Dendritic cell treated with granulocyte-macrophage colony-stimulating factor and Interleukin-4, amounts not matched to agents 40 ng/mL and 50 ng/mL, for 4 days (primary cell): ENCODE results near the gene DCP1A.
A peak's percentile ranks its signal among the peaks of the same experiment; 100 is the strongest.
"Not testable (repeated sequence)": the region's sequence is repeated elsewhere in the genome, so short reads cannot be mapped to it uniquely, and the experiment has no call there.

ENCODE experiments used
- H3K27ac Mint-ChIP-seq: one replicate; pipeline ENCODE4 v1.8.0; 2022; ENCODE audit warnings: mild to moderate bottlenecking, mixed read lengths
- H3K27me3 Mint-ChIP-seq: one replicate; pipeline ENCODE4 v1.8.0; 2022; ENCODE audit warnings: mild to moderate bottlenecking, mixed read lengths
- H3K36me3 Mint-ChIP-seq: one replicate; pipeline ENCODE4 v1.8.0; 2022; ENCODE audit warnings: low read depth, mixed read lengths
- H3K4me1 Mint-ChIP-seq: one replicate; pipeline ENCODE4 v1.8.0; 2022; ENCODE audit warnings: low read depth, mixed read lengths
- H3K4me3 Mint-ChIP-seq: one replicate; pipeline ENCODE4 v1.8.0; 2022; ENCODE audit warnings: mild to moderate bottlenecking, moderate library complexity, mixed read lengths
- H3K9me3 Mint-ChIP-seq: one replicate; pipeline ENCODE4 v1.8.0; 2022; ENCODE audit warnings: mixed read lengths
- intact Hi-C: fragments of 100-400 bp; cut with micrococcal nuclease; formaldehyde crosslinking; loops from one replicate; pipeline ENCODE4 v1.15.0; 2022

DCP1A gene

DNA sequence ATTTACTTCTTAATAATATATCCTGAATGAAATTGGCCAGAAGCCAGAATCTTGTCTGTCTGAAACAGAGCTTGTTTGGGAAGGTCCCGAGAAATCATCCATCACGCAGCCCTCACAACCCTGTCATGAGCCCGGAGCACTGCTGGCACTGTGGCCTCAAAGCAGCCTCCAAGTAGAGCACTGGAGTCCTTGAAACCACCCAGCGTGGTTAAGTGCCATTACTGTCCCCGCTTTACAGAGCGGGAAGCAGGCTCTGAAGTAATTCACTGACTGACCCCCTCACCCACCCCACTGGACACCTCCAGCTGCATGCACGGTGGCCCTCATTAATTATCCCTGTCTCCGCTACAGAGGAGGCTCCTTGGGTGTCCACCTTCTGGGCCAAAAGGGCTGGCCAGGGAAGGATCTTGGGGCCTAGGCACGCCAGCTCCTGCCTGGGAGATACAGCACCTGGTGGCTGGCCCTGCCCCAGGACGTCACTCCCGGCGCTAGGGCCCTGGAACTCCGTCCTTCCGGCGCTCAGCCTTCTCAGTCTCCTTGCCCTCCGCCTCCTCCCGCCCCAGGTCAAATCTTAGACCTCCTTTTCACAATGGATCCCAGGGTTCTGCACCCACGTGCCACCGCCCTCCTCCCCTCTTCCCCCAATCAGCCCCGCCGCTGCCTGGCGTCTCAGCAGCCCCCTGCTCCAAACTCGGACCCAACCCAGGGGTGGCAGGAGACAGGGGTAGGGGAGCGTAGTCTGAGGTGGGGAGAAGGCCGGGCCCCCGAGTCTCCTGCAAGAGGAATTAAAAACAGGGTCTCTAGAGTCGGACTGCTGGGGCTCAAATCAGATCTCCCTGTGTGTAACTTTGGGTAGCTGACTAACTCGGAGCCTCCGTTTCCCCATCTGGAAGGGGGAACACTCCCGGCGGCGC, 92.6 kb downstream of the DCP1A start:
- H3K36me3 Mint-ChIP-seq, result peaks cover 47% of the 10 kb centered on the region
- peaks cover 74% of the 10 kb centered on the region for H3K4me1 Mint-ChIP-seq
- no peaks in the 10 kb centered on the region for H3K9me3 Mint-ChIP-seq
- H3K4me3 Mint-ChIP-seq, result peak overlapping the region; percentile 91
- H3K27ac Mint-ChIP-seq, result peak overlapping the region; percentile 90
- H3K27me3 Mint-ChIP-seq, result no peaks in the 10 kb centered on the region
- intact Hi-C loops, result loop anchor here (5.0 kb wide), 1 partner anchor 37 kb away; no protein-coding TSS in a partner anchor

DNA sequence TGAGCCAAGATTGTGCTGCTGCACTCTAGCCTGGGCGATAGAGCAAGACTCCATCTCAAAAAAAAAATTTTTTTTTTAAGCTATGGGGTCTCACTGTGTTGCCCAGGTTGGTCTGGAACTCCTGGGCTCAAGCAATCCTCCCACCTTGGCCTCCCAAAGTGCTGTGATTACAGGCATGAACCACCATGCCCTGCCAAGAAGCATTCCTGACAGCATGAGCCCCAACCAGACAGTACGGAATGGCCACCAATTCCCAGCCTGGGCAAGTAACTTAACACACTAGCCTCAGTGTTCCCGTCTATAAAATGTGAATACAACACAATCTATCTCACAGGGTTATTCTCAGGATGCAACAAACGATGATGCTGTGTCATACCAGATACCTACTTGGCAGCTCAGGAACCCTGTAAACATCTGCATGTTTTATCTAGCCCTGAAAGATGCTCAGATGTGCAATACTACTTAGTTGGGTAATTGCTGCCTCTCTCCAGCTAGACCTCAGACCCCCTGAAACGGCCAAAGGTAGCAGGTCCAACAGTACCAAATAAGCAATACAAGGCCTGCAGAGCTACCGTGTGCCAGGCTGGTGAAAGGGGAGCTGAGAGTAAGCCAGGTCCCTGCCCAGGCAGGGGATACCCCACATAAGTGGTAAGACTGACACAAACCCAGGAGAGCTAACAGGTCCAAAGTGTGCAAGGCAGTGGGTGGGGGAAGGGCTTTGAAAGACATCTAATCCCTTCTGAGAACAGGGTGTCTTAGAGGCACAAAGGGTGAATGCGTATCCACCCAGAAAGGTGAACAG, 93.4 kb downstream of the DCP1A start:
- peak overlapping the region; percentile 90 for H3K27ac Mint-ChIP-seq
- peak overlapping the region; percentile 91 for H3K4me3 Mint-ChIP-seq
- intact Hi-C loops, result loop anchor here (5.0 kb wide), 1 partner anchor 37 kb away; no protein-coding TSS in a partner anchor
- peaks cover 73% of the 10 kb centered on the region for H3K4me1 Mint-ChIP-seq
- H3K36me3 Mint-ChIP-seq, result peaks cover 47% of the 10 kb centered on the region
- no peaks in the 10 kb centered on the region for H3K27me3 Mint-ChIP-seq
- H3K9me3 Mint-ChIP-seq, result no peaks in the 10 kb centered on the region

DNA sequence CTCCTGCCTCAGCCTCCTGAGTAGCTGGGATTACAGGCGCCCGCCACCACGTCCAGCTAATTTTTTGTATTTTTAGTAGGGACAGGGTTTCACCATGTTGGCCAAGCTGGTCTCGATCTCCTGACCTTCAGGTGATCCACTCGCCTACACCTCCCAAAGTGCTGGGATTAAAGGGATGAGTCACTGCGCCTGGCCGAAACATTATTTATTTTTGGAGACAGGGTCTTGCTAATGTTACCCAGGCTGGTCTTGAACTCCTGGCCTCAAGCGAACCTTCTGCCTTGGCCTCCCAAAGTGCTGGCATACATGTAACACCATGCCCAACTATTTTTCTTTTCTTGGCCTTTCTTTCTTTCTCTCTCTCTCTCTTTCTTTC, 94.4 kb downstream of the DCP1A start:
- peak overlapping the region; percentile 90 for H3K27ac Mint-ChIP-seq
- peaks cover 54% of the 10 kb centered on the region for H3K36me3 Mint-ChIP-seq
- intact Hi-C loops, result loop anchor here (5.0 kb wide), 1 partner anchor 36 kb away; no protein-coding TSS in a partner anchor
- H3K9me3 Mint-ChIP-seq, H3K27me3 Mint-ChIP-seq: not testable (repeated sequence)
- peak overlapping the region; percentile 91 for H3K4me3 Mint-ChIP-seq
- peaks cover 72% of the 10 kb centered on the region for H3K4me1 Mint-ChIP-seq

DNA sequence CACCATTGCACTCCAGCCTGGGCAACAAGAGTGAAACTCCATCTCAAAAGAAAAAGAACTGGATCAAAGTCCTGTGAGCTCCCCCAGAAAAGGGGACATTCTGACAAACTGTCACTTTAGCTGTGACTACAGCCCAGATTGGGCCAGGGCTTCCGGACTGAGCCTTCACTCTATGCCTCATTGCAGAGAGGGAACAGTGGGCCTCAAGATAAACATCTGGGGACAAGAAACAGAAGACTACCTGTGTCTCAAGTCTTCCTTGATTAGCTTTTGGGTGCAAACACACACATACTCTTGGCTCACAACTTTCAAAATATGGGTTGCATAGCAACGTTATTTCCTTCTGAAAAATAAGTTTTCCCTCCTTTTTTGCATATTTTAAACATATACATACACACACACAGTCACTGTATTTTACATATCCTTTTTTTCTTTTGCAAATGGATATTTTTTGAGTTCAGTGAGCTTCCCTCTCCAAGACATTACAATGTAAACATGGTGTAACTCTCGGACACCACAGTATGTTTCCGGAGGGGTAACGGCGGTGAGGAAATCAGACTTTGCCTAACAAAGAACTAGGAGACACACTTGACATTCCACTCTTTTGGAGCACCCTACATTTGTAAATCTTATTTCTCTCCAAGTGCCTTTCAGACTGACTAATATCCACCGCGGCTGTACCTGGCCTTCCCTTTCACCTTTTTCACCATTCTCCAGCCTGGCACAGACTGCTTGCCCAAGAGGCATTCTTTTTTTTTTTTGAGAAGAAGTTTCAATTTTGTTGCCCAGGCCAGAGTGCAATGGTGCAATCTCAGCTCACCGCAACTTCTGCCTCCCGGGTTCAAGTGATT, 95.0 kb downstream of the DCP1A start:
- Mint-ChIP-seq H3K36me3 (peaks cover 60% of the 10 kb centered on the region), H3K27ac (peak overlapping the region; percentile 90), H3K9me3 (no peaks in the 10 kb centered on the region), H3K27me3 (no peaks in the 10 kb centered on the region), H3K4me3 (peak overlapping the region; percentile 91), H3K4me1 (peaks cover 76% of the 10 kb centered on the region)
- intact Hi-C loops, result loop anchor here (5.0 kb wide), 1 partner anchor 35 kb away; no protein-coding TSS in a partner anchor

DNA sequence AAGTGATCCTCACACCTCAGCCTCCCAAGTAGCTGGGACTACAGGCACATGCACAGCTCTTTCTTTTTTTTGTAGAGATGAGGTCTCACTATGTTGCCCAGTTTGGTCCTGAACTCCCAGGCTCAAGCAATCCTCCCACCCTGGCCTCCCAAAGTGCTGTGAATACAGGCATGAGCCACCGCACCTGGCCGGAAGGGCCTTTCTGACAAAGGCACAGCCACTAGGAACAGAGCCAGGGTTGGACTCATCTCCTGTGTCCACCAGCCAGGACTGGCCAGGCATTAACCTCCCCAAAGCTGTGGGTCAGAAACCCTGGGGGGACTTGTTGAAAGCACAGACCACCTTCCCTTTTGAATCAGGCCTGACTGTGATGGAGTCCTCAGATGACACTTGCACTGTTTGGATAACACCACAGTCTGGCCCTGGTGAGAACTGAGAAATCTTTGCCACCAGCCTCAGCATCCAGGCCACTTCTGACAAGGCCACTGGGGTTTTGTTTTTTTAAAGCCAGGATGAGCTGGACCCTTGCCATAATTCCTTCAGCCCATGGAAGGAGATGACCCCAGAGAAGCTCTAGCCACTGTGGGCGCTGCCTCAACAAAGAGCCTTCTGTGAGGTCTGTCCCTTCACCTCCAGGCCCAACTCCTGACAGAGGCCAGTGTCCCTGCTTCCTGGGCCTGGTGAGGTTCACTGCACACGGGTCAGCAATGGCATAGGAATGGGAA, 96.3 kb downstream of the DCP1A start:
- Mint-ChIP-seq H3K4me3 (peak overlapping the region; percentile 91), H3K36me3 (peaks cover 69% of the 10 kb centered on the region), H3K27ac (peak overlapping the region; percentile 90), H3K4me1 (peaks cover 79% of the 10 kb centered on the region), H3K27me3 (no peaks in the 10 kb centered on the region), H3K9me3 (no peaks in the 10 kb centered on the region)
- intact Hi-C loops, result loop anchor here (5.0 kb wide), 1 partner anchor 34 kb away; no protein-coding TSS in a partner anchor

DNA sequence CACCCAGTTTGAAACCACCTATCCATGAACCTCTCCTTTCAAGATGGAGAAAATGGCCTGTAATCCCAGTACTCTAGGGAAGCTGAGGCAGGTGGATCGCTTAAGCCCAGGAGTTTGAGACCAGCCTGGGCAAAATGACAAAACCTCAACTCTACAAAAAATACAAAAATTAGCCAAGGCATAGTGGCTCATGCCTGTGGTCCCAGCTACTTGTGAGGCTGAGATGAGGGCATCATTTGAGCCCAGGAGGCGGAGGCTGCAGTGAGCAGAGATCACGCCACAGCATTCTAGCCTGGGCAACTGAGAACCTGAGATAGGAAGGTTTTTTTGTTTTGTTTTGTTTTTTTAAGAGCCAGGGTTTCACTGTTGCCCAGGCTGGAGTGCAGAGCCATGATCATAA, 96.9 kb downstream of the DCP1A start:
- Mint-ChIP-seq H3K36me3 (peaks cover 74% of the 10 kb centered on the region), H3K4me3 (peak overlapping the region; percentile 69), H3K27ac (peak overlapping the region; percentile 90), H3K4me1 (peaks cover 85% of the 10 kb centered on the region), H3K27me3 (no peaks in the 10 kb centered on the region), H3K9me3 (no peaks in the 10 kb centered on the region)
- intact Hi-C loops, result loop anchor here (5.0 kb wide), 1 partner anchor 33 kb away; no protein-coding TSS in a partner anchor

DNA sequence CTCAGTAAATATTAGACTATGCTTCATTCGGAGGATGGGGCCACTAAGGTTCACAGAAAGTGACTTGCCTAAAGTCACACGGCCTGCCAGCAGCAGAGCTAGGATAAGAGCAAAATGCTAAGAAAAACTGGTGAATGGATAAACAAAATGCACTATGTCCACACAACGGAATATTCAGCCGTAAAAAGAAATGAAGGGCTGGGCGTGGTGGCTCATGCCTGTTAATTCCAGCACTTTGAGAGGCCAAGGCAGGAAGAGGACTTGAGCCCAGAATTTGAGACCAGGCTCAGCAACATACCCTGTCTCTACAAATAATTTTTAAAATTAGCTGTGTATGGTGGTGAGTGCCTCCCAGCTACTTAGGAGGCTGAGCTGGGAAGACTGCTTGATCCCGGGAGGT, 99.2 kb downstream of the DCP1A start:
- intact Hi-C loops, result no loop called here
- H3K27me3 Mint-ChIP-seq, result no peaks in the 10 kb centered on the region
- H3K36me3 Mint-ChIP-seq, result peaks cover 71% of the 10 kb centered on the region
- no peaks in the 10 kb centered on the region for H3K9me3 Mint-ChIP-seq
- peaks cover 90% of the 10 kb centered on the region for H3K4me1 Mint-ChIP-seq
- H3K4me3 Mint-ChIP-seq, result no peak overlapping the region
- H3K27ac Mint-ChIP-seq, result peak overlapping the region; percentile 90

DNA sequence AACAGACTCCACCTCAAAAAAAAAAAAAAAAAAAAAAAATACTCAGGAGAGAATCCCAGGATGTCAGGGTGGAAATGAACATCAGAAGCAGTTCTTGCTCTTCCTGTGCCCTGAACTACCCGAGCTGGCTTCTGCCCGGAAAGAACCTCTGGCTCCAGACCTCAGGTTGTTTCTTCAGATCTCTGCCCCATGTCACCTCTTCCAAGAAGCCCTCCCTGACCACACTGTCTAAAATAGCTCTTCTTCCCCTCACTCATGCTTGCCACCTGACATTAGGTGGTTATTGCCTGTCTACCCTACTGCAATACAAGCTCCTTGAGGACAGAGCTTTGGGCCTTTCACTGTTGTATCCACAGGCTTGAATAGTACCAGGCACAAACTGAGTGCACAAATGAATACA, 99.7 kb downstream of the DCP1A start:
- Mint-ChIP-seq H3K27ac (peak overlapping the region; percentile 30), H3K27me3 (no peaks in the 10 kb centered on the region), H3K4me1 (peaks cover 90% of the 10 kb centered on the region), H3K36me3 (peaks cover 69% of the 10 kb centered on the region), H3K9me3 (no peaks in the 10 kb centered on the region), H3K4me3 (peak overlapping the region; percentile 20)
- intact Hi-C loops, result no loop called here

DNA sequence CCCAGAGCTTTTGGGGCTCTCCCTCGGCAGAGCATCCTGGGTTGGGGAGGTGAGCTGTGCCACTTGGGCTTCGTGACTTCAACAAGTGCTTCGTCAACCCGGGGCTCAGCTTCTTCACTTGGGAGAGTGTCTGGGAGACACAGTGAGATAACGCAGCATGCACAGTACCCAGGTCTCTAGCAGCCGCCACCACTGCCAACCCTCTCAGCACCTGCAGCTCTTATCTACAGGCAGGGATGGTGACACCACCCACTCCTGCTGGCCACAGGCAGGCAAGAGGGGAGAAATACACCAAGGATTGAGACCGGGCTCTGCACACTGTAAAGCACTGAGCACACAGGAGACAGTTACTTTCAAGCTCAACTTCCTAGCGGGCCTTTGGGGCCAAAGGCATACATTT, 103.1 kb downstream of the DCP1A start:
- peaks cover 84% of the 10 kb centered on the region for H3K36me3 Mint-ChIP-seq
- peaks cover 92% of the 10 kb centered on the region for H3K4me1 Mint-ChIP-seq
- no peak overlapping the region for H3K4me3 Mint-ChIP-seq
- intact Hi-C loops, result no loop called here
- H3K27ac Mint-ChIP-seq, result peak overlapping the region; percentile 85
- no peaks in the 10 kb centered on the region for H3K27me3 Mint-ChIP-seq
- H3K9me3 Mint-ChIP-seq, result no peaks in the 10 kb centered on the region

DNA sequence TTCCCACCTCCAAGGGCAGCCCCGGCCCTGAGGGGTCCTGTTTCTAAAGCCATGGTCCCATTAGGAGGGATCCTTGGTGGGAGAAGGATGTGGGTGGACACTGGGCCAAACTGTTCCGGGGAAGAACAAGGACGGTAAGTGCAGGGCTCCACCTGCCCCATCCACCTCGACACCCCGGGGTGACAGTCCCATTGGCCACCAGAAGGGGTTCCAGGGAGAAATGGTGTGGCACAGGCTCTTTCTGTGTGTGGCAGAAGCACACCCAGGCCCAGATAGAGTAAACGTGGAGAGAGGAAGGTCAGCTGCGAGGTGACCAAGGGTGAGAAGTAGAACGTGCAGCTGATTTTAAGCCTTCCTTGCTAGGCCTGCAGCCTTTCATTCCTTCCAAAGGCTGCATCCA, 103.6 kb downstream of the DCP1A start:
- H3K27me3 Mint-ChIP-seq, result no peaks in the 10 kb centered on the region
- H3K36me3 Mint-ChIP-seq, result peaks cover 89% of the 10 kb centered on the region
- peak overlapping the region; percentile 85 for H3K27ac Mint-ChIP-seq

DNA sequence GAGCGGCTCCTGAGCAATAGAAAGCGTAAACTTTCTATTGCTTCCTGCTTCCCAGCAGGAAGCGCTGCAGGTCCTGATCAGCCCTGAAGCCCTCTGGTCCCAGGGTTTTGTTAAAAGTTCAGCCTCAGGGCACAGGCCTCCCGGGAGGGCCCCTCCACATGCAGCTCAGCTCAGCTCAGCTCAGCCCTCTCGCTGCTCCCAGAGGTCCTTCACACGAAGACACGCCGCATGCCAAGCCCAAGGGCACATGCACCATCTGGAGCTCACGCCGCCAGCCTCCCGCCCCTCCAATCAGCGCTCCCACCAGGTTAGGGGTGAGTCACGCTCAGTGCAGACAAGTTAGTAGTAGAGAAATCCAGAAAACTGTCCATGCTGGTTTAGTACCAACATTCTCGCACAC, 104.2 kb downstream of the DCP1A start:
- no peak overlapping the region for H3K4me3 Mint-ChIP-seq
- no peaks in the 10 kb centered on the region for H3K9me3 Mint-ChIP-seq
- H3K4me1 Mint-ChIP-seq, result peaks cover 96% of the 10 kb centered on the region
- no peaks in the 10 kb centered on the region for H3K27me3 Mint-ChIP-seq
- H3K36me3 Mint-ChIP-seq, result peaks cover 90% of the 10 kb centered on the region
- intact Hi-C loops, result no loop called here
- peak overlapping the region; percentile 85 for H3K27ac Mint-ChIP-seq

More for the DNA sequence above, 103.6 kb downstream of the DCP1A start:
- H3K9me3 Mint-ChIP-seq, result no peaks in the 10 kb centered on the region
- no peak overlapping the region for H3K4me3 Mint-ChIP-seq
- intact Hi-C loops, result no loop called here
- H3K4me1 Mint-ChIP-seq, result peaks cover 96% of the 10 kb centered on the region

DNA sequence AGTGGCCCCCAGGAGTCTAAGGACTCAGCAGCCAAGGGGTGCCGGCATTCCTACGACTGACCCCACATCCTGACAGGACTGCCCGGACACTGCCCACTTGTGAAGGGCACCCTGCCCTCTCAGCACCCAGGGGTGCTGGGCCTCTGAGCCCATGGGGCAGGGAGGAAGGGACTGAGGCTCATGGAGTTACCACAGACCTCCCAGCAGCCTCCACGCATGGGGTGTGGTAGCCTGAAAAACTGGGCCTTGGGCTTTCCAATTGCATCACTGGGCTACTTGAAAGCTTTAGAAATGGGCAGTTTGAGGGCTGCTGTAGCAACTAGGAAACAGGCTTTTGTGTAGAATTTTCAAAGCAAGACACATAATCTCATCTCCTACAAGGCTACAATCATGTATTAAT, 104.7 kb downstream of the DCP1A start:
- Mint-ChIP-seq H3K9me3 (no peaks in the 10 kb centered on the region), H3K27me3 (no peaks in the 10 kb centered on the region), H3K4me1 (peaks cover 95% of the 10 kb centered on the region), H3K27ac (peak overlapping the region; percentile 85), H3K36me3 (peaks cover 90% of the 10 kb centered on the region), H3K4me3 (no peak overlapping the region)
- intact Hi-C loops, result no loop called here

DNA sequence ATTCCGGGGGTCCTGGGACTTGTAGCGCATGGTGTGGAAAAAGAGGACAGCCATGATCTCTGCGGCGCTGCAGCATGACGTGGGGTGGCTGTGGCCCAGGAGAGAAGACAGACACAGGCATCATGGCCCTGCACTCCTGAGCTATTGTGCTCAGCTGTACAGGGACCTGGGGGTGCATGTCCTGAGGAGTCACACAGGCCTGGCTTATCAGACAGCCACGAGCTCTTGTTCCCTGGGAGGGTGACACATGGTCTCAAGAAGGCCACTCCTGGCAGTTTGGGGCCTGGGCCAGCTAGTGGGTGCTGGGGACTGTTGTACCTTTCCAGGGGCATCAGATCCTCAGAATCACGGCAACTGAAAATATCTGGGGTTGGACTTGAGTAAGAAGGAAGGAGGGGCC, 105.2 kb downstream of the DCP1A start:
- intact Hi-C loops, result no loop called here
- H3K36me3 Mint-ChIP-seq, result peaks cover 92% of the 10 kb centered on the region
- peak overlapping the region; percentile 85 for H3K27ac Mint-ChIP-seq
- H3K27me3 Mint-ChIP-seq, result no peaks in the 10 kb centered on the region
- no peaks in the 10 kb centered on the region for H3K9me3 Mint-ChIP-seq
- peaks cover 97% of the 10 kb centered on the region for H3K4me1 Mint-ChIP-seq
- no peak overlapping the region for H3K4me3 Mint-ChIP-seq
